BE2C (cell line): ENCODE measurements around the gene NT5C1A.

Source experiments
- DNase-seq: peaks from one replicate; pipeline ENCODE4 v3.0.0-alpha.2; 2020
- H3K27me3 ChIP-seq: fragments of 250-450 bp; sonication (Bioruptor Pico); 2 replicates; pipeline ENCODE4 v1.5.1; 2020; ENCODE audit warnings: mild to moderate bottlenecking
- H3K36me3 ChIP-seq: fragments of 250-450 bp; sonication (Bioruptor Pico); 2 replicates; pipeline ENCODE4 v1.5.1; 2020; ENCODE audit warnings: mild to moderate bottlenecking
- H3K4me1 ChIP-seq: fragments of 250-450 bp; sonication (Bioruptor Pico); 2 replicates; pipeline ENCODE4 v1.5.1; 2020
- H3K4me3 ChIP-seq: 2 replicates; pipeline ENCODE4 v1.5.1; 2011; ENCODE audit warnings: low read depth, low read length
- H3K9me3 ChIP-seq: fragments of 250-450 bp; sonication (Bioruptor Pico); 2 replicates; pipeline ENCODE4 v1.5.1; 2020
- CTCF ChIP-seq: IDR thresholded peaks from 2 replicates; pipeline ENCODE4 v1.5.1; 2012; ENCODE audit warnings: mild to moderate bottlenecking, low read depth, low read length

NT5C1A gene

GRCh38 chr1:39699419-39699818 lies 27.5 kb upstream of the NT5C1A start:
- H3K4me1 ChIP-seq, result no peaks in the 10 kb centered on the region; the same call in 1 of the 2 replicates
- H3K9me3 ChIP-seq, result no peaks in the 10 kb centered on the region
- TF ChIP-seq CTCF, result no peak
- no peaks in the 10 kb centered on the region for H3K36me3 ChIP-seq
- H3K4me3 ChIP-seq, result no peak overlapping the region
- no peaks in the 10 kb centered on the region for H3K27me3 ChIP-seq
- no peak for DNase-seq

DNA sequence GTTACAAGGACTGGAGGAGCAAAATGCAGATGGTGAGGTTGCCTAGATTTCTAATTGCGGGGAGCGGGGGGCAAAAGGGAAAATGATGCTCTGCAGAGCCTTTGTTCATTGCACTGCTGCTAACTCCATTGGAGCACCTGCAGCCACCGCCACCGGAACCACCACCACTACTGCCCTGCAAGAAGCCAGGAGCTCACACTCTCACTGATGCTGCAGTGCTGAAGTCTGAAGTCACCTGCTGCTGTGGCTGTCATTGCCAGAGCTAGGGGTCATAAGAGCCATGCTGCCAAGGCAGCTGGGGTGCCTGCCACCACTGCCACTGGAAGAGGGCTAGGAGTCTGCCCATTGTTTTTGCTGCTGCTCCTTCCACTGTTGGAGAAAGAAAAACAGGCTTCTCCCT lies 26.7 kb upstream of the NT5C1A start:
- H3K4me3 ChIP-seq, result no peak overlapping the region
- H3K36me3 ChIP-seq, result no peaks in the 10 kb centered on the region
- no peaks in the 10 kb centered on the region for H3K9me3 ChIP-seq
- no peaks in the 10 kb centered on the region; the same call in 1 of the 2 replicates for H3K4me1 ChIP-seq
- no peaks in the 10 kb centered on the region for H3K27me3 ChIP-seq
- DNase-seq, result no peak
- no peak for TF ChIP-seq CTCF

GRCh38 chr1:39696448-39696847 lies 24.5 kb upstream of the NT5C1A start:
- DNase-seq, result no peak
- no peaks in the 10 kb centered on the region; the same call in 1 of the 2 replicates for H3K4me1 ChIP-seq
- no peaks in the 10 kb centered on the region for H3K27me3 ChIP-seq
- no peak overlapping the region for H3K4me3 ChIP-seq
- H3K9me3 ChIP-seq, result no peaks in the 10 kb centered on the region
- no peaks in the 10 kb centered on the region for H3K36me3 ChIP-seq
- no peak for TF ChIP-seq CTCF

- TF ChIP-seq CTCF, result no peak
- no peak for DNase-seq
- Histone ChIP-seq H3K27me3 (no peaks in the 10 kb centered on the region), H3K4me3 (no peak overlapping the region), H3K9me3 (no peaks in the 10 kb centered on the region), H3K36me3 (no peaks in the 10 kb centered on the region), H3K4me1 (no peaks in the 10 kb centered on the region)
These were observed 23.1 kb upstream of the NT5C1A start for GRCh38 chr1:39695016-39695415.

DNA sequence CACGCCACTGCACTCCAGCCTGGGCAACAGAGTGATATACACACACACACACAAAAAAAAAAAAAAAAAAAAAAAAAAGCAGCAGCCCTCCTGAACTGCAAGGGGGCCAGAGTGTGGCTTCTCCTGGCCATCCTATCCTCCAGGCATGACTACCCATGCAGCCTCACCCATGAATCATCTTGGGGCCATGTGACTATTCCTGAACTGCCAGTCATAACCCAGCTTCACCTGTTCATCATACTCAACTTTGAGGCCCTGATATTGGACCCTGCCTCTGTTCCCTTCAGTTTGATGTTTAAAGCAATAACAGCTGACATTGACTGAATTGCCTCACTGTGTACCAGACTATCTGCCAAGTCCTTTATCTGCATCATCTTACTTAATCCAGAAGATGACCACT lies 22.1 kb upstream of the NT5C1A start:
- no peak for TF ChIP-seq CTCF
- Histone ChIP-seq H3K4me3 (no peak overlapping the region), H3K36me3 (no peaks in the 10 kb centered on the region), H3K27me3 (no peaks in the 10 kb centered on the region), H3K9me3 (no peaks in the 10 kb centered on the region), H3K4me1 (no peaks in the 10 kb centered on the region)
- DNase-seq, result no peak

GRCh38 chr1:39692152-39693074 lies 20.5 kb upstream of the NT5C1A start:
- no peaks in the 10 kb centered on the region for H3K9me3 ChIP-seq
- H3K36me3 ChIP-seq, result no peaks in the 10 kb centered on the region
- H3K27me3 ChIP-seq, result no peaks in the 10 kb centered on the region
- peak overlapping the region; percentile 56 for H3K4me3 ChIP-seq
- DNase-seq, result no peak
- H3K4me1 ChIP-seq, result no peaks in the 10 kb centered on the region
- no peak for TF ChIP-seq CTCF
